GM19467 (cell line): ENCODE results near the gene AURKAIP1.
A peak's percentile ranks its signal among the peaks of the same experiment; 100 is the strongest.

Experiments used
- ATAC-seq: cut with Tn5 transposase; IDR thresholded peaks from one replicate; pipeline ENCODE4 v1.9.1; 2021; ENCODE audit warnings: mild to moderate bottlenecking, moderate library complexity; ENCODE audit not compliant: unreplicated experiment

The AURKAIP1 gene

DNA sequence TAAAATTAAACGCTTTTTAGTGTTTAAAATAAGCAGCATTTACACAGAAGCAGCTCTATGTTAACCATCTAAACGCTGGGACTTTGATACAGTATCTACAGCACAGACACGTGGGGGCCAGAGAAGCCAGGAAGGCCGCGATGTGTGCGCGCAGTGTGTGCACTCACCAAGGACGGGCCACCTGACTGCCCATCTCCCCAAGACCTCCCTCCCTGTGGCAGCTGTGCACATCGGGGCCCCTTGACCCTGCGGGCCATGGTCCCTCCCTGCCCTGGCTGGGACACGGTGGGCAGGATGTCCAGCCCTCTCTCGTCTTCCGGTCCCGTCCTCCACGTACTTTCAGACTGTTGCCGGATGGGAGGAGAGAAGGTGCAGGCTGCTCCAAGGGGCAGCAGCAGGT is 39.7 kb downstream of the AURKAIP1 start:
- no peak for ATAC-seq

GRCh38 chr1:1334835-1335234 is 40.2 kb downstream of the AURKAIP1 start:
- ATAC-seq = no peak

DNA sequence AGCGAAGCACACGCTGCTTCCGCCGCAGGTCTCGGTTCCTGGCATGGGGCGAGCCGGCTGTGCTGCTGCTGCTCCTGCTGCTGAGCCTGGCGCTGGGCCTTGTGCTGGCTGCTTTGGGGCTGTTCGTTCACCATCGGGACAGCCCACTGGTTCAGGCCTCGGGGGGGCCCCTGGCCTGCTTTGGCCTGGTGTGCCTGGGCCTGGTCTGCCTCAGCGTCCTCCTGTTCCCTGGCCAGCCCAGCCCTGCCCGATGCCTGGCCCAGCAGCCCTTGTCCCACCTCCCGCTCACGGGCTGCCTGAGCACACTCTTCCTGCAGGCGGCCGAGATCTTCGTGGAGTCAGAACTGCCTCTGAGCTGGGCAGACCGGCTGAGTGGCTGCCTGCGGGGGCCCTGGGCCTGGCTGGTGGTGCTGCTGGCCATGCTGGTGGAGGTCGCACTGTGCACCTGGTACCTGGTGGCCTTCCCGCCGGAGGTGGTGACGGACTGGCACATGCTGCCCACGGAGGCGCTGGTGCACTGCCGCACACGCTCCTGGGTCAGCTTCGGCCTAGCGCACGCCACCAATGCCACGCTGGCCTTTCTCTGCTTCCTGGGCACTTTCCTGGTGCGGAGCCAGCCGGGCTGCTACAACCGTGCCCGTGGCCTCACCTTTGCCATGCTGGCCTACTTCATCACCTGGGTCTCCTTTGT is 41.3 kb downstream of the AURKAIP1 start:
- ATAC-seq = no peak

GRCh38 chr1:1332774-1333480 is 42.1 kb downstream of the AURKAIP1 start:
- no peak for ATAC-seq

- ATAC-seq = no peak
Measured at GRCh38 chr1:1332031-1332755, 42.8 kb downstream of the AURKAIP1 start.

DNA sequence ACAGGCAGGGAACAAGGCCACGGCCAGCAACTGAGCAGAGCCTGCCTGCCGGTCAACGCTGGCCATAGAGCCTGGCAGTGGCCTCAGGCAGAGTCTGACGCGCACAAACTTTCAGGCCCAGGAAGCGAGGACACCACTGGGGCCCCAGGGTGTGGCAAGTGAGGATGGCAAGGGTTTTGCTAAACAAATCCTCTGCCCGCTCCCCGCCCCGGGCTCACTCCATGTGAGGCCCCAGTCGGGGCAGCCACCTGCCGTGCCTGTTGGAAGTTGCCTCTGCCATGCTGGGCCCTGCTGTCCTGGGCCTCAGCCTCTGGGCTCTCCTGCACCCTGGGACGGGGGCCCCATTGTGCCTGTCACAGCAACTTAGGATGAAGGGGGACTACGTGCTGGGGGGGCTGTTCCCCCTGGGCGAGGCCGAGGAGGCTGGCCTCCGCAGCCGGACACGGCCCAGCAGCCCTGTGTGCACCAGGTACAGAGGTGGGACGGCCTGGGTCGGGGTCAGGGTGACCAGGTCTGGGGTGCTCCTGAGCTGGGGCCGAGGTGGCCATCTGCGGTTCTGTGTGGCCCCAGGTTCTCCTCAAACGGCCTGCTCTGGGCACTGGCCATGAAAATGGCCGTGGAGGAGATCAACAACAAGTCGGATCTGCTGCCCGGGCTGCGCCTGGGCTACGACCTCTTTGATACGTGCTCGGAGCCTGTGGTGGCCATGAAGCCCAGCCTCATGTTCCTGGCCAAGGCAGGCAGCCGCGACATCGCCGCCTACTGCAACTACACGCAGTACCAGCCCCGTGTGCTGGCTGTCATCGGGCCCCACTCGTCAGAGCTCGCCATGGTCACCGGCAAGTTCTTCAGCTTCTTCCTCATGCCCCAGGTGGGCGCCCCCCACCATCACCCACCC is 43.7 kb downstream of the AURKAIP1 start, which contains the start of gene TAS1R3:
TAS1R3 (plus strand) TSS at position 213 of the 898 bp plus-strand sequence; CDS start at position 279, 66 bp downstream.
- ATAC-seq = no peak

DNA sequence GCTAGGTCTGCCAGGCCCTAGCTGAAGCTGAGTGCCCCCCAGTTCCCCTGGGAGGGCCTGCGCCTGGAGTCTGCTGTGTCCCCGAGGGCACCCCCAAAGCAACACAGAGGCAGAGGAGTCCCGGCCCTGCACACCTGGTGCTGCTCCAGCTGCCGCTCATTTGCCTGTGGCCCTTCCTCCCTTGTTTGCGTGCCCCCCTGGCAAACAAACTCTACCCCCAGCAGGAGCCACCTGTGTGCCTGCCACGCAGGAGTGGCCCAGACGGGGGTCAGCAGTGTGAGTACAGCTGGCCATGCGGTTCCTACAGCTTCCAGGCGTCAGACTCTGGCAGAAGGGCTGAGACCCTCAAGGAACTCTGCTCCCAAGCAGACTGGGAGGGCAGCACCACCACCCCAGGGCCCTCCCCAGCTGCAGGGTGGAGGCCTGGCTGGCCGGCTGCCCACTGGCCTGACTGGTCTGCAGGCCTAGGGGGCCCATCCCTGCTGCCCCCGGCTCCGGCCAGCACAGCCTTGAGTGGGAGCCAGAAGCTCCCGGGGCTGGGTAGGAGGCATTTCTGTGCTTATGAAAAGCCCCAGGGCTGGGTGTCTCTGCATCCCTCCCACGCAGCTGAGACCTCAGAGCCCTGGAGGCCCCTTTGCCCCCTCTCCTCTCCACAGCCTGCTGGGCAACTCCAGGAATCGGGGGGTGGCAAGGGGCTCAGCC is 44.5 kb downstream of the AURKAIP1 start:
- no peak for ATAC-seq

- no peak for ATAC-seq
Measured at GRCh38 chr1:1329304-1330210, 45.5 kb downstream of the AURKAIP1 start.

GRCh38 chr1:1328254-1328653 is 46.8 kb downstream of the AURKAIP1 start:
- ATAC-seq = no peak

DNA sequence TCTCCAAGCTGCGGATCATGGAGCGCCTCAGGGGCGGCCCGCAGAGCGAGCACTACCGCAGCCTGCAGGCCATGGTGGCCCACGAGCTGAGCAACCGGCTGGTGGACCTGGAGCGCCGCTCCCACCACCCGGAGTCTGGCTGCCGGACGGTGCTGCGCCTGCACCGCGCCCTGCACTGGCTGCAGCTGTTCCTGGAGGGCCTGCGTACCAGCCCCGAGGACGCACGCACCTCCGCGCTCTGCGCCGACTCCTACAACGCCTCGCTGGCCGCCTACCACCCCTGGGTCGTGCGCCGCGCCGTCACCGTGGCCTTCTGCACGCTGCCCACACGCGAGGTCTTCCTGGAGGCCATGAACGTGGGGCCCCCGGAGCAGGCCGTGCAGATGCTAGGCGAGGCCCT is 47.7 kb downstream of the AURKAIP1 start:
- no peak for ATAC-seq

- ATAC-seq = no peak
Measured at GRCh38 chr1:1326075-1326605, 48.9 kb downstream of the AURKAIP1 start.

DNA sequence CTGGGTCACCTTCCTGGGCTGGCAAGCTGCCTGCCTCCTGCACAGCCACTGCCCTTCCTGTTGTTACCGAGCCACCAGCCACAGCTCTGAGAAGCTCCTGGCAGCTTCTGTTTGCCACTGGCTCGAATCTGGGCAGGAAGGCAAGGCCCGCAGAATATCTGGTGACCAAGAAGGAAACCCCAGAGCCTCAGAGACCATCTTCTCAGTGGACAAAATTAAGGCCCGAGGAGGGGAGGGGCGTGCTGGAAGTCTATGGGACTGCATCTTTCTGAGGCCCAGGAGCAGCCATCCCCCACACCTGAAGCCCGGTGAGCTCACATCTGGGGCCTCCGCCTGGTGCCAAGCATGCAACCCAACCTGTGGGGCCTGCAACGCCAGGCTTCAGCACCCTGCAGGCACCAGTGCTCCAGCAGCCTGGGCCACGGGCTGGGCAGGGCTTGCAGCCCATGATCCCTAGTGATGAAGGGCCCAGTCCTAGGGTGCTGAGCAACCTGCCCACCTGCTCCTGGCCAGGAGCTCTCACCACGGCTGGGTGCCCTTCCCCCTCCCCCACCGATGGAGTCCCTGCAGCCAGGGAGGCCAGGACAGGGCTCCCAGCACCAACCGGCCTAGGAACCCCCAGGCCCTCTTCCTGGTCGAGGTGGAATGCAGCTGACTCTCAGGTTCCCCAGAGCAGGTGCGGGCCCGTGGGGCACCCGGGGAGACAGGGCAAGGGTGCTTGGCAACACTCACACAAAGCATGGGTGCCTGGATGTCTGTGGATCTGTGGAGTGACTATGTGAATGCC is 49.5 kb downstream of the AURKAIP1 start:
- no peak for ATAC-seq

DNA sequence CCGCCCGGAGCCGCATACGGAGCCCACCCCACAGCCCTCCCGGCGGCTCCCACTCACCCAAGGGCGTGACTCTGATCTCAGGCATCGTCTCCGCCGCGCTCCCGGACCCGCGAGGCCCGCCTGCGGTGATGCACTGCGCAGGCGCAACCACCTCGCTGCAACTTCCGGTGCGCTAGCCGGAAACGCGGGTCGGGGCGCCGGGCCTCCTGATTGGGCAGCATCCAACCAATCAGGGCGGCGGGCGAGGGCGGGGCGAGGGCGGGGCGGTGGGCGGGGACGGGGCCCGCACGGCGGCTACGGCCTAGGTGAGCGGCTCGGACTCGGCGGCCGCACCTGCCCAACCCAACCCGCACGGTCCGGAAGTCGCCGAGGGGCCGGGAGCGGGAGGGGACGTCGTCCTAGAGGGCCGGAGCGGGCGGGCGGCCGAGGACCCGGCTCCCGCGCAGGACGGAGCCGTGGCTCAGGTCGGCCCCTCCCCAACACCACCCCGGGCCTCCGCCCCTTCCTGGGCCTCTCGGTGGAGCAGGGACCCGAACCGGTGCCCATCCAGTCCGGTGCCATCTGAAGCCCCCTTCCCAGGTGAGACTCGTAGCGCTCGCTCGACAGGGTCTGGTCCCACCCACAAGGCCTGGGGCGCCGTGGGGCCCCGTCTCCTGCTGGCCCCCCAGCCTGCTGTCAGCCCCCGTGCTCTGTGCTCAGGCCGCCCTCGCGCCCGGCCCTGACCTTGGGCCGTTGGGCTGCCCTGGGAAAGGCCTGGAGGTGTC is 50.3 kb downstream of the AURKAIP1 start, which contains the start of the genes CPTP and INTS11:
CPTP (plus strand) TSS at position 279 of the 764 bp plus-strand sequence. CDS start 2,109 bp downstream, outside the sequence.
INTS11 (minus strand) TSS at position 137 of the 764 bp plus-strand sequence; CDS start at position 85, 52 bp downstream.
- peak; percentile 52 for ATAC-seq

DNA sequence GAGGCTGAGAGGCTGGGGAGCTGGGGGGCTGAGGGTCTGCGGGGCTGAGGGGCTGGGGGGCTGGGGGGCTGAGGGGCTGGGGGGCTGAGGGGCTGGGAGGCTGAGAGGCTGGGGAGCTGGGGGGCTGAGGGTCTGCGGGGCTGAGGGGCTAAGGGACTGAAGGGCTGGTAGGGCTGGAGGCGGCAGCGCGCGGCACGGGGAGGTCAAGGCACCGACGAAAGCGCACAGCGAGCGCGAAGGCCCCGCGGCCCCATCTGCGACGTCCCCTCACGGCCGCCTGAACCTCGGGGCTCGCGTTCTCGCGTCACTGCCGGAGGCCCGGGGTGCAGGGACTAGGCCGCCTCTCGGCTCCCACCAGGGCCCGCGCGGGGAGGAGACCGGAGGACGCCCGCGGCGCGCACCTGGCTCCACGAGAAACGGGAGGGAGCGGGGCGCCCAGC is 50.9 kb downstream of the AURKAIP1 start:
- ATAC-seq = peak; percentile 31
